B cell (primary cell): Measurements from ENCODE around the gene ARL4C.

Experiments
- CTCF ChIP-seq: fragments of 200-600 bp; IDR thresholded peaks from one replicate; pipeline ENCODE4 v1.8.0; 2022; ENCODE audit warnings: antibody characterized with exemption, mild to moderate bottlenecking
- EZH2 ChIP-seq: IDR thresholded peaks from 2 replicates; pipeline ENCODE4 v1.6.1; 2012; ENCODE audit warnings: borderline replicate concordance, low read depth, mild to moderate bottlenecking, moderate library complexity, low read length; ENCODE audit not compliant: insufficient read depth, poor library complexity, severe bottlenecking

- no peak for TF ChIP-seq CTCF
- TF ChIP-seq EZH2: no peak
These were observed 48.2 kb downstream of the ARL4C start for GRCh38 chr2:234448506-234449184.
